T47D (cell line): Measurements from ENCODE around the gene OR6M1.

Experiments
- DNase-seq, 2 experiments: peaks; one replicate each; pipeline versions ENCODE4 v3.0.0 to v3.0.0-alpha.2; 2011 to 2012; ENCODE audit warnings: low read depth in 1 of 2, low spot score in 1 of 2
- JUND ChIP-seq: IDR thresholded peaks from 2 replicates; pipeline ENCODE4 v1.6.1; 2012; ENCODE audit warnings: low read depth
- in situ Hi-C: cut with HindIII; loops from 2 replicates; pipeline ENCODE4 v1.10.0; 2016; ENCODE audit warnings: low sequenced_read_pairs, low pct_unique_long_range_greater_than_20kb

Gene OR6M1

GRCh38 chr11:123800036-123800435, 6.1 kb downstream of the OR6M1 start:
- in situ Hi-C loops = no loop called here
- TF ChIP-seq JUND = no peak
- no peak for DNase-seq

DNA sequence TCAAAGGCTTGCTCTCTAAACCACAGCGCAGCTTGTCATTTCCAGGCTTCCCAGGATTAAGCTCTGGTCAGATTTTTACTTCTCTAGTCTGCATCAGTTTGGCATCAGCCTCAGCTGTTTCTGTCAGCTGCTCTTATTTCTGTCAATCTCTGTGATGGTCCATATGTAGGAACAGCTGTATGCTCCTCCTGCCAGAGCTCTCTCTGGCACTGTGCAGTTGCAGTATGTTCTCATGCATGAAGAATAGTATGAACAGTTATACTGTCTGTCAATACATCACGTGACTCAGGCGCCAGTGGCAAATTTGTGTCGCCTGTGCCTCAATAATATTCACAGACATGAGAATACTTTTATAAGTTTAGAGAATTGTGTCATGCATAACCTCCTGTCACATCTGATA, 6.7 kb downstream of the OR6M1 start:
- no peak for DNase-seq
- in situ Hi-C loops = no loop called here
- no peak for TF ChIP-seq JUND

DNA sequence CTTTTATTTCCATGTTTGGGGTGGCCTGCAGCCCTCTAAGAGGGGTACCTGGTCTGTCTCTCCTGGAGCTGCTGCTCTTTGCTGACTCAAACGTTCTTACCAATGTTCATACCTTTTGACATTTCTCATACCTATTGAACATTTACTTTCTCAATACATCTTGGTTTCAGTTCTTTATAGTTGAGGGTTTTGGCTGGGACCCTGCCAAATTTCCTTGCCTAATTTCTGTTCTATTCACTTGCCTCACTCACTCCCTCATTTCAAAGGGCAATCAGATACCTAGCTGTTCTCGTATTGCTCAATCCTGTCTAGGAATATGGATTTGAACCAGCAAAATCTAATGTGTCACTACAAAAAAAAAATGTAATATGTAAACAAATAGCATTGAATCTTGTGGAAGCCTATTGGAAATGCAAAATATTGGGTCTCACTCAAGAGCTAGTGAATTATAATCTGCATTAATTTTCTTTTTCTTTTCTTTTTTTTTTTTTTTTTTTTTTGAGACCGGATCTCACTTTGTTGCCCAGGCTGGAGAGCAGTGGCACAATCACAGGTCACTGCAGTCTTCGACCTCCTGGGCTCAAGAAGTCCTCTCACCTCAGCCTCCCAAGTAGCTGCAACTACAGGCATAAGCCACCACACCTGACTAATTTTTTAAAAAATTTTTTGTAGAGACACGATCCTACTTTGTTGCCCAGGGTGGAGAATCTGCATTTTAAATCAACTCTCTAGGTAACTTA, 7.5 kb downstream of the OR6M1 start:
- no peak for DNase-seq
- in situ Hi-C loops = no loop called here
- TF ChIP-seq JUND = no peak

GRCh38 chr11:123798079-123798478, 8.1 kb downstream of the OR6M1 start:
- no peak for TF ChIP-seq JUND
- in situ Hi-C loops = no loop called here
- DNase-seq = no peak

GRCh38 chr11:123797541-123797940, 8.6 kb downstream of the OR6M1 start:
- in situ Hi-C loops = no loop called here
- TF ChIP-seq JUND = no peak
- no peak for DNase-seq

DNA sequence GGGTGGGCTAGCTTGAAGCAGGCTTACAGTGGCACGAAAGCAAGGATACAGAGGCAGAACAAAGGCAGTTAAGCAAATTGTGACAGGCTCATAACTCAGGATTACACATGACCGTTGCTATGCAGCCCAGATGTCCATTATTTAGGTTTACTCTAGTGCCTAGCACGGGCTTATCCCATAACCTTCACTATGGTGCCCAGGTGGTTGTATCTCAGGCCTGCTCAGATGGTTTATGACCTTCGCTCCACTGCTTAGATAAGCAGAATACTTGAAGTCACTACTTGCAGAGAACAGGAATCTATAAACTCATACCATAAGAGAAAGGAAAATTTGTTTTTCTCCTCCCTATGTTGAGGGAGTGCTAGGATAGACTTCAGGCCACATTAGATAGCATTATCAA, 9.0 kb downstream of the OR6M1 start:
- in situ Hi-C loops = no loop called here
- no peak for TF ChIP-seq JUND
- no peak for DNase-seq

DNA sequence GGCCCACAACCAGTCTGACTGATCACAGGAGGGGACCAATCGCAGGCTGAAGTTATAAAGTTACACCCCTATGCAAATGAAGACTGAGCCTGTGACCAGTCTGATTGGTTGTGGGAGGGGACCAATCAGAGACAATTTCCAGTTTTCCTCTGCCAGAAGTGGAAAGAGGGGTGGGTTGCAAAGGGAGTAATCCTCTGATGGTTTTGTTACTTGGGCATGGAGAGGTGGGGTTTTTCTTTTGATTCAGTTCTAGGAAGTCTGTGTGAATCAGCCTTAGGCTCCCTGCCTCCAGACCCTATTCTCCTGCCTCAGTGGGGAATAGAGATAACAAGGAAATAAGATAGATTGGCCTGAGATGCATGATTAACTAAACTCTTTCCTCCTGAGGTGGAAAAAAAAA, 9.9 kb downstream of the OR6M1 start:
- in situ Hi-C loops = no loop called here
- DNase-seq = no peak
- TF ChIP-seq JUND = no peak

GRCh38 chr11:123783536-123783935, 22.6 kb downstream of the OR6M1 start:
- TF ChIP-seq JUND = no peak
- no peak for DNase-seq
- in situ Hi-C loops = no loop called here

DNA sequence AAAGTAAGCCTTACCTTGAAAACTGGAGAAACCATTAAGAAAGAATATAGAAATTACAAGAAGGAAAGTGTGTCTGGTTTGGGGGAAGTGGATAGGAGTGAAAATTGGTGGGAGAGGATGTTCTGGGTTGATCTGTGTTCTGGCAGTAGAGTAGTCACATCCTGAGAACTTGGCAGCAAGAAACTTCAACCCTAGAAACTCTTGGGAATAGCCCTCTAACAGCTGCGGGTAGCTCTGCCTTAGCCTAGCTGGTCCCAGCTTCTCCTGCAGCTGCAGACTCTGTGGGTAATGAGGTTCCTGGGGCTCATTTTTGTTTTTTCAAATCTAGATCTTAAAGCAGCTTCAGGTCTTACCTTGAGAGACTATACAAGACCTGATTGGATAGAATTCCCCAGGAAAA, 27.6 kb downstream of the OR6M1 start:
- no peak for TF ChIP-seq JUND
- DNase-seq = no peak
- in situ Hi-C loops = no loop called here

DNA sequence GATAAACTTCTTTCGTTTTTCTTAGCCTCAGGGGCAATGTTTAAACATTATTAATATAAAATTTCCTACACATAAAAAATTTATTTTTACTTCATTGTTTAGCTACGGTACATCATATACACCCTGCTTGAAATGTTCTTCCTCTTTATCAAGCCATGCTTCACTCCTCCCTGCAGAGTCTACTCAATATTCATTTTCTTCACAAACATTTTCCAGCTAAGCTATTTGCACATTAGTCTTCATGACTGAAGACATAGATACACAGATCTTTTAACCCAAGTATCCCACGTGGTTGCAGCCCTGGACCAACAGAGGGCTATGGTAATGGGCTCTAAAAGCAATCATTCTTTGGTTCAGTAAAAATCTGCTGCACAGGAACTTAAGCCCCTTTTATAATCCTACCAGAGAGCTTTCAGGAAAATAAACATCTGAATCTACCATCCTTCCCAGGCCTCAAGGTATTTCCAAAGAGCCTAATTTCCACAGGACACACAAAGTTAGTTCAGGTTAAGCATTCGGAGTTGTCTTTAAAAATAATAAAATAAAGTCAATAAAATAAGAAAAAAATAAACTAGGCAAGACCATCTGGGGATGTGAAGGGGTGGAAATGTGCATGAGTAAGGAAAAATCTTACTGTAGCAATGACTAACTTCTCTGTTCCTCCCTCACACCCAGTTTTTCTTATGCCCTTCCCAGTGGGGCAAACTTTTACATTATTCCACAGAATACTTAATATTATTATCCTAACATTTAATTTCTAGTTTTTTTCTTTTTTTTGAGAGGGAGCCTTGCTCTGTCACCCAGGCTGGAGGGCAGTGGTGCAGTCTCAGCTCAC, 30.2 kb downstream of the OR6M1 start:
- TF ChIP-seq JUND = no peak
- in situ Hi-C loops = no loop called here
- DNase-seq = no peak

DNA sequence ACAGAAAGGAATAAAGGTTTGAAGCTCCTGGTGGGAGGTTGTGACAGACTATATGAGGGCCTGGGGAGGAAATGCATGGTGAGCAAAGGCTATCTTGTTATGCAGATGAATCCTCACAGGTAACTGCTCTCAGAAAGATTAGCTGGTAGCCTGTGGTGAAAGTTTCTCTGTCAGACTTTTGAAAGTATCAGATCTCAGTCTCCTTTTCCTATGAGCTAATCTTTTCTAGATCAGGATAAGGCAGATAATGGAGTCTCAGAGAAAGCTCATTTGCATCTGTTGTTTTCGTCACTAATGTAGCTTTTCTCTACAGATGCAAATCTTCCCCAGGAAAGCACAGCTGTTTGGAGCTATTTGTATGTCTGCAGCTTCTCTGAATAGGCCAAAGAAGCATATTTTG, 30.9 kb downstream of the OR6M1 start:
- DNase-seq = no peak
- no peak for TF ChIP-seq JUND
- in situ Hi-C loops = no loop called here

DNA sequence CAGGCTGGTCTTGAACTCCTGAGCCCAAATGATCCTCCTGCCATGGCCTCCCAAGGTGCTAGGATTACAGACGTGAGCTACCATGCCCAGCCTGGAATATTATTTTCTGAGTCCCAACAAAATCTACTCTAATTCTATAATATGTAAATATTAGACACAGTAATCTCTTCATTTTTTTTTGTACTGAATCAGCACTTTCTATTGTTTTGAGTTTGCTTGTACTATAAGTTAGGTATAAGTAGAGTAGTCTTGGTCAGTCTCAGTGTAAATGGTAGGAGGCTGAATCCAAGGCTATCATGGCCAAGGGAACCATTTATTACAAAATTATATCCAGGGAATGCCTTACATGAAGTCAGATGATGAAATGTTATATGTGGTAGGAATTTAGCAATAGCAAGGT, 32.2 kb downstream of the OR6M1 start:
- in situ Hi-C loops = no loop called here
- no peak for TF ChIP-seq JUND
- DNase-seq = no peak

DNA sequence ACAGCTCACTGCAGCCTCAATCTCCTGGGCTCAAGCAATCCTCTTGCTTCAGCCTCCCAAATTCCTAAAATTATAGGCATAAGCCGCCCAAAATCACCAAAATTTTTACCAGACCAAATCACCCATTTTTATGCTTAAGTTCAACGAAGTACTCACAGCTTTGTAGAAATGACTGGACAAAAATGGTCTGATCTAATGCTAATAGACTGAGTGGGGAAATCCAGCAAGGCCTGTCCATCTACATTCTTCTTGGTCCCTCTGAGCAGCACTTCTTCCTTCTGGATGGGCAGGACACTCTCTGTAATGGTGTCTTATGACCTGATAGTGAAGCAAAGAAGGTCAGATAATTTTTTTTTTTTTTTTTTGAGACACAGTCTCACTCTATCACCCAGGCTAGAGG, 33.1 kb downstream of the OR6M1 start:
- in situ Hi-C loops = no loop called here
- no peak for TF ChIP-seq JUND
- DNase-seq = peak in 1 of 2 experiments; percentile 42
